Body of pancreas (tissue), 4 donors: ENCODE data around the gene CDK14. TPM values are rescaled to one million over a fixed set of nuclear protein-coding genes. Genes with fewer than 3 reads are reported as not detected.

Experiments used
- ATAC-seq: fragments of 150-250 bp; one replicate; pipeline ENCODE4 v1.9.1; 2016
- DNase-seq, 4 donors: peaks; one replicate each; pipeline ENCODE4 v3.0.0-alpha.2; 2019
- H3K27ac ChIP-seq, 4 donors: fragments of 200-600 bp; sonication (generic); 1 replicate in 3 of 4; 2 replicates in 1 of 4; pipeline versions ENCODE4 v1.5.1 to v1.6.1; 2016 to 2019; ENCODE audit warnings: mild to moderate bottlenecking in 1 of 4, mixed read lengths in 1 of 4, moderate library complexity in 1 of 4
- H3K27me3 ChIP-seq, 2 donors: fragments of 200-600 bp; sonication (generic); one replicate each; pipeline ENCODE4 v1.6.0; 2016; ENCODE audit warnings: mild to moderate bottlenecking in 1 of 2
- H3K36me3 ChIP-seq, 2 donors: fragments of 200-600 bp; sonication (generic); replicated peaks in 1 of 2; 2 replicates each; pipeline ENCODE4 v1.5.1; 2016; ENCODE audit warnings: low read depth in 2 of 2; ENCODE audit not compliant: insufficient read depth in 1 of 2
- H3K4me1 ChIP-seq: fragments of 200-600 bp; sonication (generic); one replicate; pipeline ENCODE4 v1.6.0; 2016
- H3K4me3 ChIP-seq, 2 donors: fragments of 200-600 bp; sonication (generic); 1 replicate in 1 of 2; 2 replicates in 1 of 2; pipeline ENCODE4 v1.5.1; 2016 to 2019
- H3K9me3 ChIP-seq, 3 donors: fragments of 200-600 bp; sonication (generic); 1 replicate in 2 of 3; 2 replicates in 1 of 3; pipeline ENCODE4 v1.5.1; 2016
- CTCF ChIP-seq, 7 experiments: fragments of 450-650 bp in 4 of 7; fragments of 200-600 bp in 3 of 7; sonication (generic) in 3 of 7; IDR thresholded peaks; one replicate each; pipeline ENCODE4 v1.5.1; 2016 to 2019; ENCODE audit warnings: antibody characterized with exemption in 7 of 7
- POLR2A ChIP-seq, 3 donors: fragments of 450-650 bp; IDR thresholded peaks; one replicate each; pipeline ENCODE4 v1.6.1; 2016; ENCODE audit warnings: antibody characterized with exemption in 3 of 3, mild to moderate bottlenecking in 2 of 3
- WGBS, 2 donors: methylation state at CpG; one replicate each; pipeline ENCODE4 v1.1.5; 2017; 5-methylcytosine and 5-hydroxymethylcytosine counted together
- intact Hi-C: fragments of 100-400 bp; cut with DNase I; formaldehyde crosslinking; loops from one replicate; pipeline ENCODE4 v1.15.1; 2023
- total RNA-seq, 2 donors: library from RNA; depleted of rRNA; stranded (reverse); fragments of >200 nt; gene quantifications; one replicate each; pipeline ENCODE4 v1.1.0, GENCODE V29; 2016

The CDK14 gene
- total RNA-seq, 2 donors from 2014 or later = 21.8 to 35.6 TPM

GRCh38 chr7:91196058-91196457 lies 599.9 kb downstream of the CDK14 start:
- WGBS, 2 donors = 45 to 70% methylated on average over 2 of the region's 2 CpGs
- TF ChIP-seq CTCF (IDR thresholded peaks at IDR 0.05) (no peak), POLR2A (IDR thresholded peaks at IDR 0.05) (no peak)
- ATAC-seq = no peak

GRCh38 chr7:91198371-91198770 lies 602.2 kb downstream of the CDK14 start:
- ATAC-seq = no peak
- TF ChIP-seq POLR2A (IDR thresholded peaks at IDR 0.05) (no peak), CTCF (IDR thresholded peaks at IDR 0.05) (no peak)
- Histone ChIP-seq H3K27ac (no peak overlapping the region), H3K9me3 (no peaks in the 10 kb centered on the region), H3K4me1 (no peaks in the 10 kb centered on the region), H3K36me3 (no peaks in the 10 kb centered on the region), H3K4me3 (no peak overlapping the region), H3K27me3 (no peaks in the 10 kb centered on the region)
- intact Hi-C loops = no loop called here
- DNase-seq = no peak
- WGBS, 2 donors = 73 to 75% methylated on average over 3 of the region's 3 CpGs

More at GRCh38 chr7:91196058-91196457, 599.9 kb downstream of the CDK14 start:
- Histone ChIP-seq H3K4me1 (no peaks in the 10 kb centered on the region), H3K9me3 (no peaks in the 10 kb centered on the region), H3K36me3 (no peaks in the 10 kb centered on the region), H3K4me3 (no peak overlapping the region), H3K27me3 (no peaks in the 10 kb centered on the region), H3K27ac (no peak overlapping the region)
- no peak for DNase-seq
- intact Hi-C loops = no loop called here

GRCh38 chr7:91199601-91200000 lies 603.5 kb downstream of the CDK14 start:
- DNase-seq (no peak), ATAC-seq (no peak)
- intact Hi-C loops = no loop called here
- Histone ChIP-seq H3K27ac (no peak overlapping the region), H3K4me3 (no peak overlapping the region), H3K4me1 (no peaks in the 10 kb centered on the region), H3K9me3 (no peaks in the 10 kb centered on the region), H3K27me3 (no peaks in the 10 kb centered on the region), H3K36me3 (no peaks in the 10 kb centered on the region)
- TF ChIP-seq POLR2A (IDR thresholded peaks at IDR 0.05) (no peak), CTCF (IDR thresholded peaks at IDR 0.05) (no peak)

GRCh38 chr7:91201442-91202113 lies 605.5 kb downstream of the CDK14 start:
- Histone ChIP-seq H3K36me3 (no peaks in the 10 kb centered on the region), H3K27me3 (no peaks in the 10 kb centered on the region), H3K27ac (no peak overlapping the region), H3K9me3 (no peaks in the 10 kb centered on the region), H3K4me1 (no peaks in the 10 kb centered on the region), H3K4me3 (no peak overlapping the region)
- WGBS, 2 donors = 79 to 86% methylated on average over 9 of the region's 9 CpGs
- ATAC-seq (no peak), DNase-seq (no peak)
- TF ChIP-seq CTCF (IDR thresholded peaks at IDR 0.05) (no peak), POLR2A (IDR thresholded peaks at IDR 0.05) (no peak)
- intact Hi-C loops = no loop called here

- DNase-seq (no peak), ATAC-seq (no peak)
- no peaks in the 10 kb centered on the region for H3K4me1 ChIP-seq
- no peaks in the 10 kb centered on the region for H3K27me3 ChIP-seq
- no peaks in the 10 kb centered on the region for H3K9me3 ChIP-seq
- H3K4me3 ChIP-seq = no peak overlapping the region
- WGBS, 2 donors = 85 to 90% methylated on average over 6 of the region's 6 CpGs
- no peaks in the 10 kb centered on the region for H3K36me3 ChIP-seq
- intact Hi-C loops = no loop called here
- no peak overlapping the region for H3K27ac ChIP-seq
- TF ChIP-seq POLR2A (IDR thresholded peaks at IDR 0.05) (no peak), CTCF (IDR thresholded peaks at IDR 0.05) (no peak)
These were observed 610.3 kb downstream of the CDK14 start for GRCh38 chr7:91206361-91206960.
